ENCODE measurements around the gene HIP1.
"Not testable (repeated sequence)": the region's sequence is repeated elsewhere in the genome, so short reads cannot be mapped to it uniquely, and the experiment has no call there.

DNA sequence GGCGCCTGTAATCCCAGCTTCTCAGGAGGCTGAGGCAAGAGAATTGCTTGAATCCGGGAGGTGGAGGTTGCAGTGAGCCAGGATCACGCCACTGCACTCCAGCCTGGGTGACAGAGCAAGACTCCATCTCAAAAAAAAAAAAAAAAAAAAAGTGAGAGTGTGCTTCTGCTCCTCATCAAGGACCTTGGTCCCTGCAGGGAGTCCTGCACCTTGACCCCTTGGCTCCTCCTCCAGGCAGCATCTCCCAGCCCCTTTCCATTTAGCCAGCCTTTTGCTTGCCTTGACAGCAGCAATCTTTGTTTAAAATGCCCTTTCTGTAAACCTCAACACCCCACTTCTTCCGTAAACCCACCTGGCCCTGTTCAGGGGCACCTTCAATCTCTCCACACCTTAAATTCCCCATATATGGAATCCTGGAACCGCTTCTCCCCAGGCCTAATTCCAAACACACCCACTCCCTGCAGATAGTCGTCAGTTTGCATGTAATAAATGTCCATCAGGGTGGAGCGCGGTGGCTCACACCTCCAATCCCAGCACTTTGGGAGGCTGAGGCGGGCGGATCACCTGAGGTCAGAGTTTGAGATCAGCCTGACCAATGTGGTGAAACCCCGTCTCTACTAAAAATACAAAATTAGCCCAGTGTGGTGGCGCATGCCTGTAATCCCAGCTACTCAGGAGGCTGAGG lies 145.1 kb downstream of the HIP1 start:
- TF ChIP-seq, protein P1, sequence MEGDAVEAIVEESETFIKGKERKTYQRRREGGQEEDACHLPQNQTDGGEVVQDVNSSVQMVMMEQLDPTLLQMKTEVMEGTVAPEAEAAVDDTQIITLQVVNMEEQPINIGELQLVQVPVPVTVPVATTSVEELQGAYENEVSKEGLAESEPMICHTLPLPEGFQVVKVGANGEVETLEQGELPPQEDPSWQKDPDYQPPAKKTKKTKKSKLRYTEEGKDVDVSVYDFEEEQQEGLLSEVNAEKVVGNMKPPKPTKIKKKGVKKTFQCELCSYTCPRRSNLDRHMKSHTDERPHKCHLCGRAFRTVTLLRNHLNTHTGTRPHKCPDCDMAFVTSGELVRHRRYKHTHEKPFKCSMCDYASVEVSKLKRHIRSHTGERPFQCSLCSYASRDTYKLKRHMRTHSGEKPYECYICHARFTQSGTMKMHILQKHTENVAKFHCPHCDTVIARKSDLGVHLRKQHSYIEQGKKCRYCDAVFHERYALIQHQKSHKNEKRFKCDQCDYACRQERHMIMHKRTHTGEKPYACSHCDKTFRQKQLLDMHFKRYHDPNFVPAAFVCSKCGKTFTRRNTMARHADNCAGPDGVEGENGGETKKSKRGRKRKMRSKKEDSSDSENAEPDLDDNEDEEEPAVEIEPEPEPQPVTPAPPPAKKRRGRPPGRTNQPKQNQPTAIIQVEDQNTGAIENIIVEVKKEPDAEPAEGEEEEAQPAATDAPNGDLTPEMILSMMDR (IDR thresholded peaks at IDR 0.05), result not testable (repeated sequence)
- not testable (repeated sequence) for TF ChIP-seq EP300 (IDR thresholded peaks at IDR 0.05)

Data from sigmoid colon (tissue), 4 donors.